HS-5 (cell line): Measurements from ENCODE around the gene GTF2F2.

Experiments
- DNase-seq: peaks from one replicate; pipeline ENCODE4 v3.0.0-alpha.2; 2012; ENCODE audit warnings: low read depth

GTF2F2 gene

GRCh38 chr13:45120967-45121831, 889 bp downstream of the GTF2F2 start:
- no peak for DNase-seq

GRCh38 chr13:45122941-45123340, 2.6 kb downstream of the GTF2F2 start:
- DNase-seq: no peak

GRCh38 chr13:45132369-45133064, 12.2 kb downstream of the GTF2F2 start:
- no peak for DNase-seq

DNA sequence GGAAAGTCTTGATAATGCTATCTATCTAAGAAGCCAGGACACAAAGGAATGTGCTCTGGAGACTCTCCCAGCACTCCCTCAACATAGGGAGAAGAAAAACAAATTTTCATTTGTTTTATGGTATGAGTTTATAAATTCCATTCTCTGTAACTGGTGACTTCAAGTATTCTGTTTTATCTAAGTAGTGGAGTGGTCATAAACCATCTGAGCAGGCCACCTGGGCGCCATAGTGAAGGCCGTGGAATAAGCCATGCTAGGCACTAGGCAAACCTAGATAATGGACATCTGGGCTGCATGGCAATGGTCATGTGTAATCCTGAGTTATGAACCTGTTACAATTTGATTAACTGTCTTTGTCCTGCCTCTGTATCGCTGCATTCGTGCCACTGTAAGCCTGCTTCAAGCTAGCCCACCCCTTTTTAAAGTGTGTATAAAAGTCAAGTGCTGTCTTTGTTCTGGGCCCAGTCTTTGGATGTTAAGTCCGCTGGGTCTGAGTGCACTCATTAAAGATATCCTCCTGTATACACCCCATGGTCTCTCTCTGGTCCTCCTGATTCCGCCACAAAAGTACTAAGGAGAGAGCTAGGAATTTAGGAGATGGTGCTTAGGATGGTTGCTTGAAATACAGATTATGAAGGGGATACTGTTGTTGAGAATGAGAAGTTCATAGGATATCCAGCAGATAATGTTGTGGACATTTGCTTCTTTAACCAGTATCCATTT, 13.2 kb downstream of the GTF2F2 start:
- DNase-seq: no peak

GRCh38 chr13:45136741-45137504, 16.6 kb downstream of the GTF2F2 start:
- DNase-seq: no peak

DNA sequence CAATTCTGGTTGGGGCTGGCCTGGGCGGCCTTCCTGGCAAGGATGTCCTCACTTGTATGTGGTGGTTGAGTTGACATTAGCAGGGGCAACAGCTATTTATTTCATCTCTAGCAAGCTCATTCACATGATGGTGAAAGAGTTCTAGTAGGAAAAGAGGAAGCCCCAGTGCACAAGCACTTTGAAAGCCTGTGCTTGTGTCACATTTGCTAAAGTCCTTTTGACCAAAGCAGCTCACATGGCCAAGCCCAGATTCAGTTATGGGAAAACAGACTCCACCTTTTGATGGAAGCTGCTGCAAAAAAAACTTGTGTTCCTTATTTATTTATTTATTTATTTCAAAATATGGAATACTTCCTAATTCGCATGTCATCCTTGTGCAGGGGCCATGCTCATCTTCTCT, 17.2 kb downstream of the GTF2F2 start:
- no peak for DNase-seq

- no peak for DNase-seq
Measured at GRCh38 chr13:45138282-45138681, 18.0 kb downstream of the GTF2F2 start.

GRCh38 chr13:45141369-45141768, 21.1 kb downstream of the GTF2F2 start:
- no peak for DNase-seq

- DNase-seq: no peak
Measured at GRCh38 chr13:45142440-45143345, 22.4 kb downstream of the GTF2F2 start.

GRCh38 chr13:45143346-45143751, 23.0 kb downstream of the GTF2F2 start:
- no peak for DNase-seq

GRCh38 chr13:45149964-45150363, 29.7 kb downstream of the GTF2F2 start:
- no peak for DNase-seq

GRCh38 chr13:45156565-45157361, 36.5 kb downstream of the GTF2F2 start:
- no peak for DNase-seq

- no peak for DNase-seq
Measured at GRCh38 chr13:45162194-45162593, 41.9 kb downstream of the GTF2F2 start.

DNA sequence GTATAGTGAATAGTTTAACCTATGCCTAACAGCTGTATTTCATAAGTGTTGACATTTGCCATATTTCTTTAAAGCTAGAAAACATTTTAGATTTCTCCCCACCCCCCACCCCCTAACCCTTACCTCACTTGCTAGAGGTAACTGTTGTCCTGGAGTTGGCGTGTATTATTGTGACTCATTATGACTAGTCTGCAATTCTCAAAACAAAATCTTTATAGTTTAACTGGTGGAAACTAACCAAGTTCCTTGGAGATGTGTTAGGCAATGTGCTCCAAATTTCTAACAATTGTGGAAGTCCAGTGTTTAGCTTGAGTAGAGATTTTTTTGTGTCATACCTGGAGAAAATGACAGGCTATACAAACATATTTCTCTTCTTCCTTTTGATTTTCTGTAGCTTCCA, 42.5 kb downstream of the GTF2F2 start:
- DNase-seq: peak; percentile 47

DNA sequence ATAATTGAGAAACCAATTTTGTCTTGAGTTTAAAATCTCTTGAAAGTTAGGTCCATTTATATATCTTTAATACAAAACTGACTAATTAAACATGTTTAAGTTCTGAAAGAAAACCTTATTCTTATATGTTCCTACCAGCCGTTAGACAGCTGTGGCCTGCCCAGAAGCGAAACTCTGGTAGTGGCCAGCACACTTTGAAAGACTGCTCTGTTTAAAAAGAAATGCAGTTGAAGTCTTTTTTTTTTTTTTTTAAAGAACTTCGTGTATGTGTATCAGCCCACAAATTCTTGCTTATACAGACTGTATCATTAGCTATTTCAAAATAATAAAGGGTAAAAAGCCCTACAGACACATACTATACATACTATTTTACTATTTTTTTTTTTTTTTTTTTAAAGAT, 46.5 kb downstream of the GTF2F2 start:
- DNase-seq: no peak

GRCh38 chr13:45167611-45168554, 47.6 kb downstream of the GTF2F2 start:
- DNase-seq: no peak

- DNase-seq: no peak
Measured at GRCh38 chr13:45168555-45168930, 48.2 kb downstream of the GTF2F2 start.

DNA sequence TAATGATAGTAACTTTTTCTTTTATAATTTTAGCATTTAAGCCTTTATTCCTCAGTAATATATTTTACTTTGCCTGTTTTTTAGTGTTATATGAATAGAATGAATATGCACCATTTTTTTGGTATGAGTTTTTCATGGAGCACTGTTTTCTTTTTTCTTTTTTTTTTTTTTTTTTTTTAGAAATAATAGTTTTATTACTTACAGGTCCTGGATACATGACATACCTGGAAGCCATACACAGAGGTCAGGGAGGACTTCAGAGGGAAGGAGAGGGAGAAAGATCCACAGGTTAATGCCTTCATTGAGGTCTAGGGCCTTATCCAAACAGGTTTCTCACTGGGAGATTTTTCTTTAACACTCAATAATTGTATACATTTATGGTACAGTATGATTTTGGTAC, 54.2 kb downstream of the GTF2F2 start:
- no peak for DNase-seq
